Measurements from ENCODE around the gene GOT1.

GOT1 gene

DNA sequence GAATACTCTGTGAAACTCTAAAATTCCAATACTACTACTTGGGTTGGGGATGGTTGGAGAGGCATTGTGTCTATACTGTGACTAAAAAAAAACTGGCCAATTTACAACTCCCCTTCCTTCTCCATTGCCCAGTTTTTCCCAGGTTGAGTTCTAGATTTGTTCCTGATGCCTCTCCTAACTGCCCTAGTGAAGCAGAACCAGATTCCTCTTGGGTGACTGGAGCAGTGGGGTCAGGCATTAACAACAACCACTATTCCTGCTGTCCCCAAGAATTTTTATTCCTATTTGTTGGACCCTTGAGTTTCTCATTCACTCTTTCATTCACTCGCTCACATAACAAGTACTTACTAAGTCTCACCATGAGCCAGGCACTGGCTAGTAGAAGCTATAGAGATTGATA, 5.8 kb downstream of the GOT1 start:
- Mint-ChIP-seq H3K9me3 (no peaks in the 10 kb centered on the region), H3K36me3 (peaks cover 37% of the 10 kb centered on the region), H3K4me3 (no peak overlapping the region), H3K4me1 (peaks cover 10% of the 10 kb centered on the region), H3K27me3 (no peaks in the 10 kb centered on the region), H3K27ac (no peak overlapping the region)
- no peak for ATAC-seq

DNA sequence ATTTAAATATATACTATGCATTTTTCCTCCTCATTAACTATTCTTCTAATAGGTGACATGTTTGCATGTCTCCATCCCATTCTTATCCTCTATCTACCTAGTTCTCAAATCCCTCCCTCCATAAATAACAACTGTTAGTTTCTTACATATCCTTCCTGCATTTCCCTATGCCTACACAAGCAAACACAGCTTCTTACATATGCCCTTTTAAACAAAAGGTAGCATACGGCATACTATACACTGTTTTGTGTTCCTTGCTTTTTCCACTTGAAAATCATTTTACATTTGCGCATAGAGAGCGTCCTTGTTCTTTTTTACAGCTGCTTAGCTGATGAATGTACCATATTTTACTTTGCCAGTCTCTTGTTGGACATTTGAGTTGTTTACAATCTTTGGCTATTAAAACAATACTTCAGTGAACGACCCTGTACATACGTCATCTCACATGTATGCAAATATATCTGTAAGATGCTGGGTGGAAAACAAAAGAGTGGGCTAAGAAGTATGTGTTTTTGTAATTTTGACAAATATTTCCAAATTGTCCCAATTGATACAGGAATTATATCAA, 7.8 kb downstream of the GOT1 start:
- H3K4me3 Mint-ChIP-seq: no peak overlapping the region
- no peaks in the 10 kb centered on the region for H3K4me1 Mint-ChIP-seq
- H3K27ac Mint-ChIP-seq: no peak overlapping the region
- ATAC-seq: no peak
- no peaks in the 10 kb centered on the region for H3K27me3 Mint-ChIP-seq
- no peaks in the 10 kb centered on the region for H3K9me3 Mint-ChIP-seq
- peaks cover 57% of the 10 kb centered on the region for H3K36me3 Mint-ChIP-seq

DNA sequence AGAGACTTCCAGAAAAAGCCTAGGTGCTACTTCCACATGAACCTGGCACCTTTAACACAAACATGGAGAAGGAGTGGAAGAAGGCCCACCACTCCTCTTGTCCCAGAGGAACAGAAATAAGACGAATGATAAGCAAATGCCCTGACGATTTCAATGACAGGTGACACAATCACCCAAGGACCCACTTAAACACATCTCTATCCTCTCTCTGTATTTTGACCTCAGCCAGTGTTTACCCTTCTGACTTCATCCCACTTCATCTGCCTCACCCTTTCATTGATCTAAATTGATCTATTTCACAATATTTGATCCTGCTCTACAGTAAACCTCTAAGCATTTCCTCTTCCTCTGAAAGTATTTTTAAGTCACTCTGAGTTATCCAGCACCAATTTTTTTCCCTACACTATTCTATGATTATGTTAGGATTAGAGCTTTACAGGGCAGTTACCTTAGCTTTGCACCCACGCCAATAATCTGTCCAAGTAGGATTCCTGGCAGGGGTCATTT, 9.1 kb downstream of the GOT1 start:
- H3K4me1 Mint-ChIP-seq: peaks cover 2% of the 10 kb centered on the region
- no peak for ATAC-seq
- no peak overlapping the region for H3K4me3 Mint-ChIP-seq
- peaks cover 2% of the 10 kb centered on the region for H3K9me3 Mint-ChIP-seq
- no peaks in the 10 kb centered on the region for H3K27me3 Mint-ChIP-seq
- H3K36me3 Mint-ChIP-seq: peaks cover 65% of the 10 kb centered on the region
- H3K27ac Mint-ChIP-seq: no peak overlapping the region

DNA sequence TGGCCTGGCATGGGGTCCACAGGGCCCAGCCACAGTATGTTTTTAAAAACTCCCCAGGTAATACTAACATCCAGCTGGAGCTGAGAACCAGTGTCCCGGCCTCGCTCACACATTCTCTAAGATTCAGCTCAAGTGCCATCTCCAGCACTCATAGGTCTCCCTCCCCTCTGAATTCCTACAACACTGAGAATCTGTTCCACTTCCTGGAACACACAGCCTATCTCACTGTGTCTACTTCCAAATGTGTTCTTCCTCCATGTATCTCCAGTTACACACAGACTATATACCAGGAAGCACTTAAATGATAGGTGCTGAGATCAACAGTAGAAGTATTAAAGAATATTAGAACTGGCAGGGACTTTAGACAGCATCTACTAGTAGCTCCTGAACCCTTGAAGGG, 10.7 kb downstream of the GOT1 start:
- H3K4me1 Mint-ChIP-seq: peaks cover 14% of the 10 kb centered on the region
- H3K27me3 Mint-ChIP-seq: no peaks in the 10 kb centered on the region
- ATAC-seq: no peak
- H3K36me3 Mint-ChIP-seq: peaks cover 69% of the 10 kb centered on the region
- no peak overlapping the region for H3K4me3 Mint-ChIP-seq
- H3K27ac Mint-ChIP-seq: no peak overlapping the region
- H3K9me3 Mint-ChIP-seq: peaks cover 2% of the 10 kb centered on the region

DNA sequence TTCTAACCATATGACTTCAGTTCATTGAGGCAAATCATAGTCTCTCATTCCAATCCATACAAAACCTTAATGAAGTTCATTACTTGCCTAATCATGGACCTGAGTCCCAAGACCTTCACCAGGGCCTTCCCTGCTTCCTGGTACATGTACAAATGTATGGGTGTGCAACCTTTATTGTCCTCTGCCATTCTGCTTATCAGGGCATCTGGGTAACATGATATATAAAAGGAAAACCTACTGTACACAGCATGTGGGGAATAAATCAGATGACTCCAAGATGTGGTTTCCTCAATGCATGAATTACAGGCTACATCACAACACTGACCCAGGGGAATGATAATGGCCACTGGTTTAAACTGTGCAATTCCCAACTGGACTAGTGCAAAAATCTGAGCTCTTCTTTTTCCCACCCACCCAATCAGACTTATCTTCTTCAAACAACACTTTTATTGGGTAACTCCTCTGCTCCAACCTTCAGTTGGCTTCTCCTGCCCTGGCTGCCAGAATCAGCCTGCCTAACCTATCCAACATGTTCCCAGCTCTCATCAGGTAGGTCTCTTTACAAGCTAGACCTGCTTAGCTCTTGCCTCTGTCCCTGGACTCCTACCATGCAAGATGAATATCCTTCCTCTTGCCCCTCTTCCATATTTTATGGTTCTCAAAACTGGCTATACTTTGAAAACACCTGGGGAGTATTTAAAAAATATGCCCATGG, 11.4 kb downstream of the GOT1 start:
- Mint-ChIP-seq H3K4me1 (peaks cover 18% of the 10 kb centered on the region), H3K4me3 (no peak overlapping the region), H3K27me3 (no peaks in the 10 kb centered on the region), H3K36me3 (peaks cover 73% of the 10 kb centered on the region), H3K9me3 (peaks cover 2% of the 10 kb centered on the region), H3K27ac (no peak overlapping the region)
- ATAC-seq: no peak

DNA sequence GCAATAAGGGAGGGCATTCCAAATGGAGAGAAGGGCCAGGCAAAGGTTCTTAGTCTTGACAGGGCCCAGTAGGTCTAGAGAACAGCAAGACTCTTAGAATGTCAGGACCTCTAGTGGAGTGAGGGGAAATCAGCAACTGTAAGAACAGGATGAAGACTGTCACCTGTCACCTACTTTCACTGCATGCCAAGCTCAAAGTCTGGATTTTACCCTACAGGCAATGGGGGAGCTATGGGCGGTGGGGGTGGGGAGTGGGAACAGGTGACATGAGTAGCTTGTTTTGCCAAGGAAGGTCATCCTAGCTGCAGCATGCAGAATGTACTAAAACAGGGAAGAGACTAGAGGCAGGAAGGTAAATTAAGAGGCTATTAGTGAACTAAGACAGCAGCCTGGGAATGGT, 18.3 kb downstream of the GOT1 start:
- peaks cover 2% of the 10 kb centered on the region for H3K9me3 Mint-ChIP-seq
- peaks cover 66% of the 10 kb centered on the region for H3K36me3 Mint-ChIP-seq
- H3K4me1 Mint-ChIP-seq: peaks cover 18% of the 10 kb centered on the region
- ATAC-seq: no peak
- H3K4me3 Mint-ChIP-seq: no peak overlapping the region
- H3K27me3 Mint-ChIP-seq: no peaks in the 10 kb centered on the region
- H3K27ac Mint-ChIP-seq: no peak overlapping the region

DNA sequence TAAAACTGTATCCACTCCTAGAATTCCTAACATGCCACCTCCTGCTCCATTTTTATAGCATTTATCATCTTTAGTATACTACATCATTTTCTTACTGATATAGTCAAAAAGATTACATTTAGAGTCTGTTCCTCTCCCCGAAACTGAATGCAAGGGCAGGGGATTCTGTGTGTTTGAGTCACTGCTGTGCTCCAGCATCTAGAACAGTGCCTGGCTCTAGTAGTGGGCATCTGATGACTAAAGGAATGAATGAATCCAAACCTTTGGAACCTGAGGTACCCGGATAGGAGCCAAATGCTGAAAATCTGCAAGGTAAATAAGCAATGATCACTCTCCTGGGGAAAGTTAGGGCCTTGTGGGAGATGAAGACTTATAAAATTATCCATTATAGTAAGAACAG, 18.9 kb downstream of the GOT1 start:
- peaks cover 70% of the 10 kb centered on the region for H3K36me3 Mint-ChIP-seq
- no peak overlapping the region for H3K27ac Mint-ChIP-seq

DNA sequence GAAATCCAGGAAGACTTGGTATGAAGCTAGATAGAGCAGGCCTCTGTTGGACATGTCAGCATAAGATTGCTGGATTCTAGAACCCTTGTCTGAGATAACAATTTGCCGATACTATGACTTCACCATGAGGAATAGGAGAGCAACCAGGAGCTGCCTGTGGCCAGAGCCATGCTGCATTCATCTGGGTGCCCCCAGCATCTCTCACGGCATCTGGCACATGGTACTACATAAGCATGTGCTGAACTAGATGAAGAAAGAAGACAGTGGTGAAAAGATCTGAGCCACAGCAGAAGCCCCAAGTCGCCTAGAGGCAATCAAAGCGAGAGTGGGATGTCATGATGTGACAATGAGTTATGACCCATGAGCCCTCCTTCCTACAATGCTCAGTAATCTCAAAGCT, 19.5 kb downstream of the GOT1 start:
- Mint-ChIP-seq H3K27me3 (no peaks in the 10 kb centered on the region), H3K27ac (no peak overlapping the region), H3K4me1 (peaks cover 11% of the 10 kb centered on the region), H3K4me3 (no peak overlapping the region), H3K9me3 (no peaks in the 10 kb centered on the region), H3K36me3 (peaks cover 70% of the 10 kb centered on the region)
- ATAC-seq: no peak

More for the DNA sequence above, 18.9 kb downstream of the GOT1 start:
- Mint-ChIP-seq H3K9me3 (peaks cover 2% of the 10 kb centered on the region), H3K27me3 (no peaks in the 10 kb centered on the region), H3K4me1 (peaks cover 18% of the 10 kb centered on the region), H3K4me3 (no peak overlapping the region)
- no peak for ATAC-seq

DNA sequence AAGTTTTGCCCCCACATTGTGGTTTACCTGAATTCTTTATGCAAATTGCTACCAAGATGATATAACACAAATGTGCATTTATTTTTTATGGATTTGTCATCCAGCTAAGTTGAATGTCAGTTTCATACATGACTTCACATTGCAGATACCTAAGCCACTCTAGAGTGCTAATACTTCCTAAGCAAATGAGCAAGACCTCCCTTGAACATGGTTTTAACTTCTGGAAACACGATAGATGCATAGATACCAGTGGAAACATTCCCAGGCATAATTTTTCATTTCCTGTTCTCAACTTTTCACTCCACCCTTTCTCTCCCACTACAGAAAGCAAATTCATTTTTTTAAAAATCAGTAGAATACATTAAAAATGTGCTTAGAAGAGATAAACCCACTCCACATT, 20.3 kb downstream of the GOT1 start:
- peaks cover 70% of the 10 kb centered on the region for H3K36me3 Mint-ChIP-seq
- no peak overlapping the region for H3K4me3 Mint-ChIP-seq
- no peaks in the 10 kb centered on the region for H3K9me3 Mint-ChIP-seq
- H3K4me1 Mint-ChIP-seq: peaks cover 6% of the 10 kb centered on the region
- H3K27ac Mint-ChIP-seq: no peak overlapping the region
- ATAC-seq: no peak
- no peaks in the 10 kb centered on the region for H3K27me3 Mint-ChIP-seq

DNA sequence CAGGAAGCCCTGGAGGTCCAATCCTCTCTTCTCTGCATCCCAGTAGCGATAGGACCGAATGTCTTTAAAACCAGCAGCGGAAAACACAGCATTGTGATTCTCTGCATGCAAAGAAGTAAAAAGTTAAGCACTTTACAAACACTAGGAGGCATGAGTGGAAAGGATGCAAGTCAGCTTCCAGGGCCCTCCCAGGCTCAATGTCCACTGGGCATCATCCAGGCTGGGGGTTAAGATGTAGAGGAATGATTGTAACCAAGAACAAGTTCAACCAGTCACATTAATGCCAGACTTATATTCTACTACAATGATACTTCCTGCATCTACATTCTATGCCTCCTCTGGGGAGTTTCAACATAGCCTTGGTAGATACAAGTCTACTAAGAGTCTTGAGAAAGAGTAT, 24.3 kb downstream of the GOT1 start:
- Mint-ChIP-seq H3K27me3 (no peaks in the 10 kb centered on the region), H3K9me3 (no peaks in the 10 kb centered on the region), H3K27ac (no peak overlapping the region), H3K4me3 (no peak overlapping the region), H3K36me3 (peaks cover 64% of the 10 kb centered on the region), H3K4me1 (peaks cover 15% of the 10 kb centered on the region)
- ATAC-seq: no peak

DNA sequence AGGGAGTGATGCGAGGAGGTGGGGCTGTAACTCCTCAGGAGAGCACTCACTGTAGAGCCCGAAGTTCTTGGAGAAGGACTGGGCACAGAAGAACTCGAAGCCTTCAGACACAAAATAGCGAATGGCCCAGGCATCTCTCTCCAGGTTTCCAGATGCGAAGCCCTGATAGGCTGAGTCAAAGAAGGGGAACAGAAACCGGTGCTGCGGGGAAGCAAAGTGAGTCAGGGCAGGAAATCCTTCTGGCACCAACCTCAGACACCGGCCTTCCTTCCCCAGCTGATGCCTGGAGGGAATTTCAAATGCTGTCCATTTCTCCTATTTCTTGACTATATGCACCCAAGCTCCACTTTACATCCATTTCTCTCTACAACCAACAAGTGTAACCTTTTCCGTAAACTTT, 26.8 kb downstream of the GOT1 start:
- Mint-ChIP-seq H3K4me1 (peaks cover 15% of the 10 kb centered on the region), H3K36me3 (peaks cover 62% of the 10 kb centered on the region), H3K27ac (no peak overlapping the region), H3K27me3 (no peaks in the 10 kb centered on the region), H3K9me3 (no peaks in the 10 kb centered on the region), H3K4me3 (no peak overlapping the region)
- ATAC-seq: no peak

DNA sequence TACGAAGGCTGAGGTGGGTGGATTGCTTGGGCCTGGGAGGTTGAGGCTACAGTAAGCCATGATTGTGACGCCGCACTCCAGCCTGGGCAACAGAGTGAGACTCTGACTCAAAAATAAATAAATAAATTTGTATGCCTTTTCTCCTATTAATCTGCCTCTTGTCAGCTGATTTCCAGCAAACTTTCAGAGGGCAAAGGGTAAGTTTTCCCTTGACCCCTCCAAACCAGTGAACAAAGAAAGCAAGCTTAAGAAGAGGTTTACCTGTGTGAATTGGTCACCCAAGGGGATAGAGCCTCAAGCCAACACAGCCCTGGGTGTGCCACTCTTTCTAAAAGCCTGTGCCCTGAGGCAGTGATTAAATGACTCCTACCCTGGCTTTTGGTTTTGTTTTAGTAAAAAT, 30.8 kb downstream of the GOT1 start:
- peaks cover 46% of the 10 kb centered on the region for H3K36me3 Mint-ChIP-seq
- no peaks in the 10 kb centered on the region for H3K9me3 Mint-ChIP-seq
- peaks cover 12% of the 10 kb centered on the region for H3K4me1 Mint-ChIP-seq
- H3K4me3 Mint-ChIP-seq: no peak overlapping the region
- H3K27ac Mint-ChIP-seq: no peak overlapping the region
- no peaks in the 10 kb centered on the region for H3K27me3 Mint-ChIP-seq
- ATAC-seq: no peak

DNA sequence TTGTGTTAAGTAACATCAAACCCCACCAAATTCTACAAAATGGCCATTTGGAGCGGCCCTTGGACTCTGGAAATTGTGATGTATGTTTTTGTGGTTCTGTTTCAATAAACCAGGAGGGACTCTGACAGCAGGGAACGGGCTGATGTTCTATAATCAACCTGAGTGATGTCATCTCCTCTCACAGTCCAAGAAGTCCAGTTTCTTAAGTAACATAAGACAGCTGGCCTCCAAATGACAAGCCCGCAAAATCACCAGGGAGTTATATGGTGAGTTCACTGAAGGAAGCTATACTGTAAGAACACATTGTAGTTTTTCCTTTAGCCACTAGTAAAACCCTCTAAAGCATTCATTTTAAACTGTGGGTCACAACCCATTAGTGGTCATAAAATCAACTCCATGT, 34.0 kb downstream of the GOT1 start:
- H3K4me1 Mint-ChIP-seq: peaks cover 7% of the 10 kb centered on the region
- H3K27me3 Mint-ChIP-seq: no peaks in the 10 kb centered on the region
- H3K27ac Mint-ChIP-seq: no peak overlapping the region
- H3K36me3 Mint-ChIP-seq: peaks cover 23% of the 10 kb centered on the region
- no peak for ATAC-seq
- H3K9me3 Mint-ChIP-seq: no peaks in the 10 kb centered on the region
- H3K4me3 Mint-ChIP-seq: no peak overlapping the region

DNA sequence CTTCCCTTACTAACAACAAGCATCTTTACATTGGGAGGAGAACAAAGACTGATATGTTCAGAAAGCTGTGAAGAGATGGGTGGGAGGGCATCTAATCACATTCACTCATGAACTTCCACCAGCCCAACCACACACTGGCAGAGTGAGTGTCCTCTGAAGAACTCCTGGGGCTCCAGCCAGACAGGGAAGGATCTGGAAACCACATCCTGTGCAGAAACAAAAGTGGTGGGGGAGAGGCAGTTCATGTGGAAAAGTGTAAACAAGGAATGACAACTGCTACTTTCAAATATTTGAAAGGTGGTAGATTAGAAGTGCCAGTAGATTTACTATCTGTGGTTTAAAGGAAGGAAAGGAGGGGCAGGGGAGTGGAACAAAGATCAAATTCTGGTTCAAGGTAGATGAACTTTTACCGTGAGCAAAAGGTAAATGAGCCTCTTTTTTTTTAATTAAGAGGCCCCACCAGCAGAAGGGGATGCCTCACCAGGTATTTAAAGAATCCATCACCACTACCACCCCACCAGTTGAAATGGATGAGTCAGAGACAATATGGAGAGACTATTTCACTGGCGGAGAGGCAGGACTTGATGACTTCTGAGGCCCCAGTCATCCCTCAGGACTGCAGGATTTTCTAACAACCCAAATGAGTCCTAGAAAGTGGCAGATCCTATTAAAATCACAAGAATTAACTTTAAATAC, 34.5 kb downstream of the GOT1 start:
- H3K27ac Mint-ChIP-seq: no peak overlapping the region
- H3K27me3 Mint-ChIP-seq: no peaks in the 10 kb centered on the region
- H3K4me3 Mint-ChIP-seq: no peak overlapping the region
- H3K36me3 Mint-ChIP-seq: peaks cover 18% of the 10 kb centered on the region
- peaks cover 7% of the 10 kb centered on the region for H3K4me1 Mint-ChIP-seq
- H3K9me3 Mint-ChIP-seq: no peaks in the 10 kb centered on the region
- ATAC-seq: no peak

DNA sequence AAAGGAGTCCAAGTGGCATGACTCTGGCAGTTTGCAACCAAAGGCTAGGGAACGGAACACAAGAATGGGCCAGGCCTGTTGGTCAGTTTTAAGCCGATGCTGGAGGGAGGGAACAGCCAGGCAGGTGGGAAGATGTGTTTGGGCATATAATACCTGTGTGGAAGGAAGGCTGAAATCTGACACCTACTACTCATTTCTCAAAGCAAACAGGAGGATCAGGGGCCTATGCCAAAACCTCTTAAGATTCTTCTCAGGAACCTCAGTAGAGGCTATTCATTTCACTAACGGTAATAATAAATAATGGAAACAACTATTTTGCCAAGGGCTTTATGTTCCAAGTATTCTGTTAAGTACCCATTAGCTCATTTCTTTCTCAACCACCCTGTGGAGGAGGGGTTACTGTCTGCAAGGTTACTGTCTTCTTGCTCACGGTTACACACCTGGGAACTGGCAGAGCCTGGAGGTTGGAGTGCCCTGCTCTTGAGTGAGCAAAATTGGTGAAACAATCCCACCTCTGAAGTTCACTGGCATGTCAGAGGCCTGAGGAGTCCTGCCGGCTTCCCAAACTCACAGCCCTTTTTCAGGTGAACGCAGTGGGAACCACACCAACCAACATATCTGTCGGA, 35.5 kb downstream of the GOT1 start:
- no peaks in the 10 kb centered on the region for H3K27me3 Mint-ChIP-seq
- H3K9me3 Mint-ChIP-seq: no peaks in the 10 kb centered on the region
- H3K4me1 Mint-ChIP-seq: peaks cover 7% of the 10 kb centered on the region
- no peak for ATAC-seq
- no peak overlapping the region for H3K27ac Mint-ChIP-seq
- no peak overlapping the region for H3K4me3 Mint-ChIP-seq
- peaks cover 18% of the 10 kb centered on the region for H3K36me3 Mint-ChIP-seq

Data from stimulated activated memory B cell treated with anti-CD40 and anti-IgM and Interleukin-4, amounts not matched to agents 10 μg/mL and 1 μg/mL and 100 μg/mL, for 72 hours (primary cell).